Measurements from ENCODE around the gene ENOSF1.

Gene ENOSF1

DNA sequence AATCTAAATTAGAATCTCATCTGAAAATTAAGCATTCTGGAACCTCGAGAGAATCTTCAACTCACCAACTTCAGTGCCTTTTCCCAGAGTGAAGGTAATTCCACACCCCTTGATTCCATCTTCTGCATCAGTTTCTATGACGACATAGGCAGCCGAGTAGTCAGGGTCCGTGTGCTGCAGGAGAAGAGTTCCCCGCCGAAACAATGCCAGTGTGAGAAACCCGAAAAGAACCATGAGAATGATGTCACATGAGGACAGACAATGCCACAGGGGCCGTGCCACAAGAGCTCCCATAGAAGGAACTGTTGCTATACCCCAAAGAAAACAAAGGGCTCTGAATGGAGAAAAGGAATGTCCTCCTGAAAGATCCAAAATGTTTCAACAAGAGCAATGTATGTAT lies 6.0 kb downstream of the ENOSF1 start:
- TF ChIP-seq, protein P1, sequence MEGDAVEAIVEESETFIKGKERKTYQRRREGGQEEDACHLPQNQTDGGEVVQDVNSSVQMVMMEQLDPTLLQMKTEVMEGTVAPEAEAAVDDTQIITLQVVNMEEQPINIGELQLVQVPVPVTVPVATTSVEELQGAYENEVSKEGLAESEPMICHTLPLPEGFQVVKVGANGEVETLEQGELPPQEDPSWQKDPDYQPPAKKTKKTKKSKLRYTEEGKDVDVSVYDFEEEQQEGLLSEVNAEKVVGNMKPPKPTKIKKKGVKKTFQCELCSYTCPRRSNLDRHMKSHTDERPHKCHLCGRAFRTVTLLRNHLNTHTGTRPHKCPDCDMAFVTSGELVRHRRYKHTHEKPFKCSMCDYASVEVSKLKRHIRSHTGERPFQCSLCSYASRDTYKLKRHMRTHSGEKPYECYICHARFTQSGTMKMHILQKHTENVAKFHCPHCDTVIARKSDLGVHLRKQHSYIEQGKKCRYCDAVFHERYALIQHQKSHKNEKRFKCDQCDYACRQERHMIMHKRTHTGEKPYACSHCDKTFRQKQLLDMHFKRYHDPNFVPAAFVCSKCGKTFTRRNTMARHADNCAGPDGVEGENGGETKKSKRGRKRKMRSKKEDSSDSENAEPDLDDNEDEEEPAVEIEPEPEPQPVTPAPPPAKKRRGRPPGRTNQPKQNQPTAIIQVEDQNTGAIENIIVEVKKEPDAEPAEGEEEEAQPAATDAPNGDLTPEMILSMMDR (IDR thresholded peaks at IDR 0.05), result no peak
- no peak overlapping the region for H3K4me3 ChIP-seq
- no peak for DNase-seq (ENCODE audit: low spot score)
- H3K27ac ChIP-seq, result no peak overlapping the region

DNA sequence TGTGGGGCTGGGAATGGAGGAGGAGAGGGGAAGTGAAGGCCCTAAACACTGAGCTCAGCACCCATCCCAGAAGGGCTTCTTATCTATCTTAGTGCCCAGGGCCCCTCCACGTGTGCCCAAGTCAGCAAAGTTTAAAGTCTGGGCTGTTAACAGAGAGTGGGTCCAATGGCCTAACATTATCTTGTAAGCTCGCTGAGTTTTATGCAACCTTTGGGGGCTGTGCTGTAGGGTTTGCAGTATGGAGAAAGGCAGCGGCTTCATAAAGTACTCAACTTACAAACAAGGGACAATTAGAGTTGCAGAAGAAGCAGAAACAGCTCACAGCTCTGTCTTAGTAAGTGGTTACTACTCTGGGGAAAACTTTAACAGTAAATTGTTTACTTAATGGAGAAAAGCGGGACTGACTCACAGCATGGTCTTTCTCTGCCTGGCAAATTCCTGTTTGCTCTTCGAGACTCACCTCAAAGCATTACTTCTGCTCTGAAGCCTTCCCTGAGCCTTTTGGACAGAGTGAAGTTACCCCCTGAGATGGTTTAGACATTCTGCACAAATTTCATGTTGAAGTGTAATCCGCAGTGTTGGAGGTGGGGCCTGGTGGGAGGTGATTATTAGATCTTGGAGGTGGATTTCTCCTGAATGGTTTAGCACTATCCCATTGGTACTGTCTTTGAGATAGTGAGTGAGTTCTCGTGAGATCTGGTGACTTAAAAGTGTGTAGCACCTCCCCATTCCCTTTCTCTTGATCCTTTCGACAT lies 9.0 kb downstream of the ENOSF1 start:
- no peak overlapping the region for H3K27ac ChIP-seq
- TF ChIP-seq, protein P1 (IDR thresholded peaks at IDR 0.05), result no peak
- H3K4me3 ChIP-seq, result no peak overlapping the region
- no peak for DNase-seq (ENCODE audit: low spot score)

DNA sequence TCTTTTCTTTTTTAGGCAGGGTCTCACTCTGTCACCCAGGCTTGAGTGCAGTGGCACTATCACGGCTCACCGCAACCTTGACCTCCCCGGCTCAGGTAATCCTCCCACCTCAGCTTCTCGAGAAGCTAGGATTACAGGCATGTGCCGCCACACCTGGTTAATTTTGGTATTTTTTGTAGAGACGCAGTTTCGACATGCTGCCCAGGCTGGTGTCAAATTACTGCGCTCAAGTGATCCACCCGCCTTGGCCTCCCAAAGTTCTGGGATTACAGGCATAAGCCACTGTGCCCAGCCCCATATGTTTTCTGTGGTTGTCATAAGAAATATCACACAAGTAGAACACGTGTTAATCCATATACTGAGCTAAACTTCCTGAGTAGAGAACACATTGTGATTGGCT lies 14.6 kb downstream of the ENOSF1 start:
- TF ChIP-seq, protein P1 (IDR thresholded peaks at IDR 0.05), result no peak
- DNase-seq (ENCODE audit: low spot score), result no peak
- no peak overlapping the region for H3K27ac ChIP-seq
- no peak overlapping the region for H3K4me3 ChIP-seq

DNA sequence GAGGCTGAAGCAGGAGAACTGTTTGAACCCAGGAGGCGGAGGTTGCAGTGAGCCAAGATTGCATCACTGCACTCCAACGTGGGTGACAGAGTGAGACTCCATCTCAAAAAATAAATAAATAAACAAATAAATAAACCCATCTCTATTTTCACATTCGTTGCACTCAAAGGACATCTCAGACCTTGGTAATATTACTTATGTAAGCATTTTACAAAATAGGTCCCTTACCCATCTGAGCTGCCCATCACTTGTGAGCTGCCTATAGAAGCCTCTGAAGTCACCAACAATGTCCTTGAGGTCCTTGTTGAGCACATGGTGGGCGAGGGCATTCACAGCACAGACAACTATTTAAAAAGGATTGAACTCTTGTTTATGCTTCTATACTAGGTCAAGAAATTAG lies 15.4 kb downstream of the ENOSF1 start:
- no peak overlapping the region for H3K27ac ChIP-seq
- DNase-seq (ENCODE audit: low spot score), result no peak
- TF ChIP-seq, protein P1 (IDR thresholded peaks at IDR 0.05), result no peak
- no peak overlapping the region for H3K4me3 ChIP-seq

DNA sequence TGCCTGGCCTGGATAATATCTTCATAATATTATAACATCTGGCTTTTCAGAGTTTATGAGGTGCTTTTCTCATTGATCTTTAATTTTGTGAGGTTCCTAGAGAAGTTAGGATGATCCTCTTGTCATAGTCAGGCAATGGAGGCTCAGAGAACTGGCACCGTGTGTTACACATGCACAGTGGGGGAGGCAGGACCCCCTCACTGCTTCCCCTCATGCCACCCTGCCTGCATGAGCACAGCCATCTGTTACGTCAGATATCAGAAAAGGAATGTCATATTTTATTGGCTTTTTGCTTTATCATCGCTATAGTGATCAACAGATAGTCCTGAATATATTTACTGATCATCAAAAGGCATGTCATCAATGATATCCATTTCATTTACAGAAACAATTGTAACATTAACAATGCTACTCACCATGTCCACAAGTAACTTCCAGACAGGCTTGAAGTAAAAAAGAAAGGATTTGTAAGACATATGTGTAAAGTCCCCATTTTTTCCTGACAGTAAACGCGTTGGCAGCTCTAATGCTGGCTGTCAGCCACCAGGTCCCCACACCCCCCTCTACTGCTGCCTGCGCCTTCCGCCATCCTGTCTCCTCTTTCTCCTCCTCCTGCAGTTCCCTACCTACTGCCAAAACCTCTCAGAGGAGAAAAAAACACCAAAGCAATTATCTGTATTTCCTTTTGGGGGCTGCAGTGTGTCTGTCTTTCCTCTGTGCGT lies 18.8 kb downstream of the ENOSF1 start:
- TF ChIP-seq, protein P1 (IDR thresholded peaks at IDR 0.05), result no peak
- DNase-seq (ENCODE audit: low spot score), result no peak
- Histone ChIP-seq H3K4me3 (no peak overlapping the region), H3K27ac (no peak overlapping the region)

DNA sequence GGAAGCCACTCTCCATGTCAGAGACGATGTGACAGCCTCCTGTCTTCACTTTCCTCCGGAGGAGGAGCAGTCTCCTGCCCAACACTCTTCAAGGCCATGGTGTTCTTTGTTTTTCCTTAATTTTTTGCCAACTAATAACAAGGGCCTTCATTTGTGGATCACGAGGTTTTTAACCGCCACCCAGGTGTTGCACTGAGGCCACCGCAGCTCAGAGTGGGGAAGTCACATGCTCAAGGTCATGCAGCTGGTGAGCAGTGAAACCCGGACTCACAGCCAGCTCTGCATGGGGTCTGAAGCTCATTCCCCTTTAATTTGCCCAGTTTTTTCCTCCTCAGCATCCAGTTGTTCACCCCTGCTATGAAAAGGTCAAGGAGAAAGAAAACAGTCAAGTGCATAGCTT lies 19.6 kb downstream of the ENOSF1 start:
- no peak overlapping the region for H3K27ac ChIP-seq
- TF ChIP-seq, protein P1 (IDR thresholded peaks at IDR 0.05), result no peak
- no peak for DNase-seq (ENCODE audit: low spot score)
- no peak overlapping the region for H3K4me3 ChIP-seq

DNA sequence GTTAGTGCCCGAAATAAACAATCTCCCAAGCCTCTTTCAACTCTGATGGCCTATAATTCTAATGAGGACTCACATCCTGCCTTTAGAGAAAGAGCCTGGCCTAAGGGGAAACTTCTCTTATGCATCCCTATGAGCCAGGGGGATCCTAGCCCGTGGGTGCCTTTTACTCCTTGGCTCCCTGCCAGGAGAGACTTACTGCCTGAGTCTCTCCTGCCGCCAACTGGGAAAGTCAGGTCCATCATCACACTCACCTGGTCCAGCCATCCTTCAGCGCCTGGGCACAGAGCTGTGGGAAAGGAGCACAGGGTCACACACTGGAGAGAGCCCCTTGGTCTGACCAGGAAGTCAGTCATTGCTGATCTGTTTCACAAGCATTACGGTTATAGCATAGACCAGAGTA lies 24.1 kb downstream of the ENOSF1 start:
- no peak overlapping the region for H3K4me3 ChIP-seq
- no peak overlapping the region for H3K27ac ChIP-seq
- DNase-seq (ENCODE audit: low spot score), result no peak
- TF ChIP-seq, protein P1 (IDR thresholded peaks at IDR 0.05), result no peak
